ENCODE data around the gene TACC2.

Gene TACC2

GRCh38 chr10:122170802-122171201 lies 181.8 kb downstream of the TACC2 start:
- TF ChIP-seq TAF1 (IDR thresholded peaks at IDR 0.05; ENCODE audit: borderline replicate concordance, insufficient read depth, low read length): no peak
- TF ChIP-seq, protein P1, sequence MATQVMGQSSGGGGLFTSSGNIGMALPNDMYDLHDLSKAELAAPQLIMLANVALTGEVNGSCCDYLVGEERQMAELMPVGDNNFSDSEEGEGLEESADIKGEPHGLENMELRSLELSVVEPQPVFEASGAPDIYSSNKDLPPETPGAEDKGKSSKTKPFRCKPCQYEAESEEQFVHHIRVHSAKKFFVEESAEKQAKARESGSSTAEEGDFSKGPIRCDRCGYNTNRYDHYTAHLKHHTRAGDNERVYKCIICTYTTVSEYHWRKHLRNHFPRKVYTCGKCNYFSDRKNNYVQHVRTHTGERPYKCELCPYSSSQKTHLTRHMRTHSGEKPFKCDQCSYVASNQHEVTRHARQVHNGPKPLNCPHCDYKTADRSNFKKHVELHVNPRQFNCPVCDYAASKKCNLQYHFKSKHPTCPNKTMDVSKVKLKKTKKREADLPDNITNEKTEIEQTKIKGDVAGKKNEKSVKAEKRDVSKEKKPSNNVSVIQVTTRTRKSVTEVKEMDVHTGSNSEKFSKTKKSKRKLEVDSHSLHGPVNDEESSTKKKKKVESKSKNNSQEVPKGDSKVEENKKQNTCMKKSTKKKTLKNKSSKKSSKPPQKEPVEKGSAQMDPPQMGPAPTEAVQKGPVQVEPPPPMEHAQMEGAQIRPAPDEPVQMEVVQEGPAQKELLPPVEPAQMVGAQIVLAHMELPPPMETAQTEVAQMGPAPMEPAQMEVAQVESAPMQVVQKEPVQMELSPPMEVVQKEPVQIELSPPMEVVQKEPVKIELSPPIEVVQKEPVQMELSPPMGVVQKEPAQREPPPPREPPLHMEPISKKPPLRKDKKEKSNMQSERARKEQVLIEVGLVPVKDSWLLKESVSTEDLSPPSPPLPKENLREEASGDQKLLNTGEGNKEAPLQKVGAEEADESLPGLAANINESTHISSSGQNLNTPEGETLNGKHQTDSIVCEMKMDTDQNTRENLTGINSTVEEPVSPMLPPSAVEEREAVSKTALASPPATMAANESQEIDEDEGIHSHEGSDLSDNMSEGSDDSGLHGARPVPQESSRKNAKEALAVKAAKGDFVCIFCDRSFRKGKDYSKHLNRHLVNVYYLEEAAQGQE (IDR thresholded peaks at IDR 0.05; ENCODE audit: insufficient read depth in 1 of 2, low read depth in 2 of 2, low read length in 2 of 2): no peak
- TF ChIP-seq POLR2AphosphoS5 (IDR thresholded peaks at IDR 0.05; ENCODE audit: low read depth, low read length): no peak
- TF ChIP-seq SIN3A (IDR thresholded peaks at IDR 0.05; ENCODE audit: borderline replicate concordance, insufficient read depth, low read length): no peak
- TF ChIP-seq FOXP2 (optimal IDR thresholded peaks at IDR 0.05; ENCODE audit: borderline replicate concordance, extremely low read depth, extremely low read length, insufficient read depth): no peak

DNA sequence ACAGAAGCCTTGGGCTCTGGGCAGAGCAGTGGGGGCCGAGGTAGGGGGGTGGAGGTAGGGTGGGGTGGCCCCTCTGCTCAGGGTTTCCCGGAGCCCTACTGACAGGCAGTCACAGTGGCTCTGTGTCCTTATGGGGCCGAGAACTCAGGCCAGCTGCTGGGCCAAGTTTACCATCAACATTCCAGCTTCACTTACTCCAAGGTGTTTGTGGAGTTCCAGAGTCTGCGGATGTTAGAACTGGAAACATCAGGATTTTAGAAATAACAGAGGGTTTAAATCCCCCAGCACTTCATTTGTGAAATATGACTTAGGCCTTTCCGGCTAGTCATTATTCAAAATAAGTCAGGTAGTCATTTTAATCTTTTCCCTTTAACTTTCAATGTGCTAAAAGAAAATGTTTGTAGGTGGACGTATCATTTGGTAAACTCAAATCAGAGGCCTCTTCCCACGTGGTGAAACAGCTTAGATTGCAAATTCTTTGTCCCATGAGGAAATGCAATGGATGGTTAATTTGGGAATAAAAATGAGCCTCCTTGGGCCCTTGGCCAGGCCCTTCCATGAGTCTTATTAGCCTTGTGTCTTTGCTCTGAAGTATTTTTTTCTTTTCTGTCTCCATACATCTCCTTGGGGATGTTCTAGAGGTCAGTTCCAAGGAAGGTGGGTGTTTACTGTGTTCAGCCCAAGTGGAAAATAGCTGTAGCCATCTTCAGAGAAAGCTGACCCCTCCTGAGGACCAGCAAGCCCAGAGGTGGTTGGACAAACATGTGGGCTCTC lies 182.5 kb downstream of the TACC2 start:
- TF ChIP-seq FOXP2 (optimal IDR thresholded peaks at IDR 0.05; ENCODE audit: borderline replicate concordance, extremely low read depth, extremely low read length, insufficient read depth) (no peak), POLR2AphosphoS5 (IDR thresholded peaks at IDR 0.05; ENCODE audit: low read depth, low read length) (no peak), SIN3A (IDR thresholded peaks at IDR 0.05; ENCODE audit: borderline replicate concordance, insufficient read depth, low read length) (no peak), TAF1 (IDR thresholded peaks at IDR 0.05; ENCODE audit: borderline replicate concordance, insufficient read depth, low read length) (no peak)
- TF ChIP-seq, protein P1 (IDR thresholded peaks at IDR 0.05; ENCODE audit: insufficient read depth in 1 of 2, low read depth in 2 of 2, low read length in 2 of 2): no peak

GRCh38 chr10:122172361-122173008 lies 183.5 kb downstream of the TACC2 start:
- TF ChIP-seq, protein P1 (IDR thresholded peaks at IDR 0.05; ENCODE audit: insufficient read depth in 1 of 2, low read depth in 2 of 2, low read length in 2 of 2): no peak
- TF ChIP-seq POLR2AphosphoS5 (IDR thresholded peaks at IDR 0.05; ENCODE audit: low read depth, low read length) (no peak), FOXP2 (optimal IDR thresholded peaks at IDR 0.05; ENCODE audit: borderline replicate concordance, extremely low read depth, extremely low read length, insufficient read depth) (no peak), TAF1 (IDR thresholded peaks at IDR 0.05; ENCODE audit: borderline replicate concordance, insufficient read depth, low read length) (no peak), SIN3A (IDR thresholded peaks at IDR 0.05; ENCODE audit: borderline replicate concordance, insufficient read depth, low read length) (no peak)

- no peak for TF ChIP-seq FOXP2 (optimal IDR thresholded peaks at IDR 0.05; ENCODE audit: borderline replicate concordance, extremely low read depth, extremely low read length, insufficient read depth)
- TF ChIP-seq TAF1 (IDR thresholded peaks at IDR 0.05; ENCODE audit: borderline replicate concordance, insufficient read depth, low read length): no peak
- no peak for TF ChIP-seq POLR2AphosphoS5 (IDR thresholded peaks at IDR 0.05; ENCODE audit: low read depth, low read length)
- TF ChIP-seq, protein P1 (IDR thresholded peaks at IDR 0.05; ENCODE audit: insufficient read depth in 1 of 2, low read depth in 2 of 2, low read length in 2 of 2): no peak
Observed at GRCh38 chr10:122173337-122173736, 184.4 kb downstream of the TACC2 start.

All from PFSK-1 (cell line).